NT2/D1 (cell line): ENCODE measurements around the gene DPEP1.

Source experiments
- YY1 ChIP-seq: IDR thresholded peaks from 2 replicates; pipeline ENCODE4 v1.6.1; 2011; ENCODE audit not compliant: insufficient read length, insufficient read depth
- ZNF274 ChIP-seq: IDR thresholded peaks from 2 replicates; pipeline ENCODE4 v1.6.1; 2011; ENCODE audit warnings: mild to moderate bottlenecking, low read depth, low read length

- TF ChIP-seq ZNF274 (no peak), YY1 (no peak)
Observed at GRCh38 chr16:89651584-89651983, 38.1 kb downstream of the DPEP1 start.
